Stimulated activated CD4-positive, alpha-beta T cell treated with anti-CD3 and anti-CD28 coated beads, TNF-alpha, amount 100 ng/mL, for 24 hours (primary cell): ENCODE results near the gene FBLN1.
"Not testable (repeated sequence)": the region's sequence is repeated elsewhere in the genome, so short reads cannot be mapped to it uniquely, and the experiment has no call there.

Source experiments
- DNase-seq, 3 experiments: peaks; one replicate each; pipeline ENCODE4 v3.0.0-alpha.2; 2020; ENCODE audit warnings: low read depth in 3 of 3

The FBLN1 gene

DNA sequence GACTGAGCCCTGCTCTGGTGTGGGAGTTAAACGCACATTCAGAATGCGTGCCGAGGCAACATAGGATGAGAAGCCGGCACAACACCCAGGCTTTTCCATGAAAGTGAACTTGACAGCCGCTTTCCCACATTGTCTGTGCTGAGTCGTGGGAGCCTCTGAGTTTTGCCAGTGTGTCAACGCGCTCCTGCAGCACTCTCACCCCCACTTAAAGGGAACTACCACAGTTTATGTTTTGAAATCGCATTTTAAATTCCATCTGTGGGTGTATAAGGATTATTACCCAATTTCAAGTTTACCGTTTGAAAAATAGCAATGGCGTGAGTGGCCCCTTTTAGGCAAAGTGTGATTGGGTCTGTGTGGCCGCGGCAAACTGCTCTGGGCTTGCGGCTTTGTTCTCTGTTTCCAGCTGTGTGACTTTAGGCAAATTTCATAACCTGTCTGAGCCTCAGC is 81.5 kb downstream of the FBLN1 start:
- DNase-seq: no peak

DNA sequence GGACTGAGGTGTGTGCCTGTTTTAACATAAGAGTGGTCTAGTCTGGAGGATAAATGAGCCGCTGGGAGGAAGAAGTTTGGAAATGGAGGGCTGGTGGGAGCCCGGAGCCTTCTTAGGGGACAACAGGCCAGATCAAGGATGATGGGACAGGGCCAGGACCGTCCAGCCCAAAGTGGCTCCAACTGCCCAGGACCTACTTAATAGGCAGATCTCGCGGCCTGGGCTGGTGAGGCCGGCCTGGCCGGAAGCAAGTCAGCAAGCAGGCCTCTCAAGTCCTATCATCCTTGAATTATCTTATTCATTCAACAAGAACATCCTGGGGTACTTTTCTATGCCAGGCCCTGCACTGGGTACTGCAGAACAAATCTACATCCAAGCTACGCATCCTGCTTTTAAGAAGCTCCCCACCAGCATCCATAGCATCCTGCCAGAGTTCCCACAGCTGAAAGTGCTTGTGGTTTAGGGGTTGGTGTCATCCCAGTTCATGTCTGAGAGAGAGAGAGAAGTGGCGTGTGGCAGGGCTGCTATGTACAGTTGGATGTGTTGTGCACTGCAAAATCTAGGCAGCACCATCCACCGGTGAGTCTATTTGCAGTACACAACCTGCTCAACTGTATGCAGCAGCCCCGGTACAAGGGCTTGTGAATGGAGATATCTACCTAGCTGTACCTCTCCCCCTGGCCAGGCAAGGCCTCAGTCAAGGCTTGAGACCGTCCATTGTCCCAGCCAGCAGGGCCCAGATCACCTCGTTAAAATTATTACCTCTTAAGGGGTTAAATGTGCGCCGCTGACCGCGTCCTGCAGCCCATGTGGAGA is 82.1 kb downstream of the FBLN1 start:
- DNase-seq: no peak

DNA sequence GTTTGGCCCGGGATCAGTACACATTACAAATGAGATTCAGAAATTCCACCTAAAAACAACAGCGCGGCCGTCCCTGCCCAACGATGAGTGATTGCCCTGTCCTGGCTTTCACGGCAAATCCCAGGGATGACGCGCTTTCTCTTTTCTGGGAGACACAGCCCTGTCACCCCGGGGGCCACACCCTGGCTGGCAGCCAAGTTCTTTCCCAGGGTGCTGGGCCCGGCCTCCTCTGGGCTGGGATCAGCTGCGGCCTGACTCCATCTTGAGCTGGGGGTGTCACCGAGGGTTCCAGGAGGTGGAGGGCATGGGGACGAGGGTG is 82.7 kb downstream of the FBLN1 start:
- DNase-seq: no peak

DNA sequence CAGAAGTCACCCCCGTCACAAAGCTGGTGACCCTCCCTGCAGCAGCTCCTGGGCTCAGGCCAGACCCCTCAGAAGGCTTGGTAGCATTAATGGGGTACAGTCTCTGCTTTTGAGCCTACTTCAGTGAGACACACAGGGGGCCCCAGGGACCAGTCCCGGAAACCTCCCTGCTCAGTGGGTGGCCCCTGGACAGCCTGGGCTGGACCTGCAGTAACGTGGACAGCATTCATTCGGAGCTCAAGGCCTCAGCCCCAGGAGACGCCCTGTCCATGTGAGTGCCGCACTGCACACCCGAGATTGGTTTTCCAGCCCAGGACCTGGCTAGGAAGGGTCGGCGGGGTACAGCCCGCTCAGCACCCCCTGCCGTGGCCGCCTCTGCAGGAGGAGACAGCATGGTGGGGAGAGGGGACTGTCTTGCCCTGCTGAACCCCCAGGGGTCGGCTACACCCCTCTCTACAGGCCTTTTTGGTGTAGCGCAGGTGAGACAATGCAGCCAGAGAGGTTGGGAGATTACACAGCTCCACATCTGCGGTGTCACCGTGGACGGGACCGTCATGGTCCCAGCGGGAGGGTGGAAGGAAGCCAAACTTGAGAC is 83.4 kb downstream of the FBLN1 start:
- no peak for DNase-seq

DNA sequence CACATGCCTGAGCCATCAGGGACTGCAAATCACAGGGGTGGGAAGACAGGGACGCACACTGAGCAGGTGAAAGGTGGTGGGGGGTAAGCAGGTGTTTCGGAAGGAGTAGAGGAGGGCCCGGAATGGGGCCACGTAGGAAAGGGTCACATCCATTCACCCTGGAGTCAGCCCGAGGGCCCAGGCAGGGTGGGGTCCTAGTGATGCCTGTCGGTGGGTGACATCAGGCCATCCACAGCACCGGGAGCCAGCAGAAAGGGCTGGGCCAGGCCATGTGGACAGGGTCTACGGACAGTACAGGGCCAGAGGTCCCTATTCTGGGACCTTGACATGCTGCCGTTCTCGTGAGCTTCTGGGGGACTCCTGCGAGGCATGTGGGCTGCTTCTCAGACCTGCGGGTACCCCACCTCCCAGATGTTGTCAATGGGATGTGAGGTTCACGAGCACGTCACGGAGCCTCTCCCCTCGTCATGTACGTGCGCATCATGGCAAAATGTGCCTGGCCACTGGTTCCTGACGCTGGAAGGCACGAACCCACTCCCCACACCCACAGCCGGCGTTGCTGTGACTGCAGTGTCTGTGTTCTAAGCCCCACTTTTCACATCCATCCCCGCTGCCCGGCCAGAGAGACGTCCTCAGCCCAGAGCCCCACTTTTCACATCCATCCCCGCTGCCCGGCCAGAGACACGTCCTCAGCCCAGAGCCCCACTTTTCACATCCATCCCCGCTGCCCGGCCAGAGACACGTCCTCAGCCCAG is 84.1 kb downstream of the FBLN1 start:
- no peak for DNase-seq

DNA sequence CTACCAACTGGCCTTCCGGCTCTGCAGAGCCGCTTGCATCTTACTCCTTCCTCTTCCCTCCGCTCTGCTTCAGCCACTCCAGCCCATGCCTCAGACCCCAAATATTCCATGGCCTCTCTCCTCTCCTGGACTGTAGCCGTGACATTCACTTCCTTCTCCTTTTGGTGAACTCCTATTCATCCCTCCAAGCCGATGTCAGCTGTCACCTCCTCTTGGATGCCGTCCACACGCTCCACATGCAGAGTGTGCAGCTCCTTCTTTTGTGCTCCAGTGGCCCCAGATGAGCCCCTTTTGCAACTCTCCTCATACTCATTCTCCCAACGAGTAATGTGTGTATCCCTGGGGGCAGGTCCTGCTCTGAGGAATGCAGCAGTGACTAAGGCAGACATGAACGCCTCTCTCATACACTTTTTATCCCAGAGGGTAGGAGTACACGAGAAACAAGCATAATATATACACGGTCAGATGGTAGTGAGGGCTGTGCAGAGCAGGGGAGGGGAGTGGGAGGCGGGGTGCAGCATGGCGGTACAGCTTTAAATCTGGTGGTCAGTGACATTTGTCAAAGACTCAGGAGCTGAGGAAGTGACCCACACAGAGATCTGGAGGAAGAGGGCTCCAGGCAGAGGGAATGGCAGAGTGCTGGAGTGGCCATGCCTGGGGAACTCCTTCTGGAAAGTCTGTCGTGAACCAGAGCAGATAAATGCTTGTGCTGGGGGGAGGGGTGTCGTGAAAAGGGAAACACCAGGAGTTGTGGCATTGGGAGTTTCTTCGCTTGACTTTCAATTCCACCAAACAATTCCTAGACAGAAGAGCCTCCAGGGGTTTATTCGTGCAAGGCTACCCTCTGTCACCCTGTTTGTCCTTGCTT is 85.2 kb downstream of the FBLN1 start:
- no peak for DNase-seq

DNA sequence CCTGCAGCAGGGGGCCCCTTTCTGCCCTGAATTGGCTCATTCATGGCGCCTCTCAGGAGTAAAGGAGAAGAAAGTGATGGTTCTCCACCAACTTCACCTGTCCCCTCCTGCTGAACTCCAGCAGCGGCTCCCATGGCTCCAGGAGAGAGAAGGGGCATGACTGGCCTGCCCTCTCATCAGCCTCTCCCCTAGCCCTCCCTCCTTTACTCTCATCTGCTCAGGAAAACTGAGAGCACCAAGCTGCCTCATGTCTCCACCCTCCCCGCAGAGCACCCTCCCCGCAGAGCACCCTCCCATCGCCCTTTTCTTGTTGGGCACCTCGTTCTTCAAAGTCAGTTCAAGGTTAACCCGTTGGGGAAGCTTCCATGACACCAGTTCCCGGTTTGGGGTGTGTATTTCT is 86.9 kb downstream of the FBLN1 start:
- no peak for DNase-seq

DNA sequence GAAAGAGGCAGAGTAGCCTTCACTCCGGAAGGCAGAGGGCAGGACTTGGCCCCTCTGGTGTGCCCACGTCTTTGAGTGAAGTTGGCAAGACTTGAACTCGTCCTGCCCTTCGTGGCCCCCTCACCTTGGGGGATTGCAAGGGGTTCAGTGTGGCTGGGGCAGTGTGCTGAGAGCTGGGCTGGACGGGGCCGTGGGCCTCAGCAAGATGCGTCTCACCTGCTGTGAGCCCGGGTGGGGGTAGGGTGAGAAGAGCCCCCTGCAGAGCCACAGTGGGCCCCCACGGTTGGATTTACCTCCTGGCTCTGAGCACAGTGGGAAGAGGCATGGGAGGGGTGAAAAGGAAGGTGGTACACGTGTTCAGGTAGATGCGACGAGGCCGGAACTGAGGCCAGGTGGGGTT is 87.6 kb downstream of the FBLN1 start:
- DNase-seq: no peak

DNA sequence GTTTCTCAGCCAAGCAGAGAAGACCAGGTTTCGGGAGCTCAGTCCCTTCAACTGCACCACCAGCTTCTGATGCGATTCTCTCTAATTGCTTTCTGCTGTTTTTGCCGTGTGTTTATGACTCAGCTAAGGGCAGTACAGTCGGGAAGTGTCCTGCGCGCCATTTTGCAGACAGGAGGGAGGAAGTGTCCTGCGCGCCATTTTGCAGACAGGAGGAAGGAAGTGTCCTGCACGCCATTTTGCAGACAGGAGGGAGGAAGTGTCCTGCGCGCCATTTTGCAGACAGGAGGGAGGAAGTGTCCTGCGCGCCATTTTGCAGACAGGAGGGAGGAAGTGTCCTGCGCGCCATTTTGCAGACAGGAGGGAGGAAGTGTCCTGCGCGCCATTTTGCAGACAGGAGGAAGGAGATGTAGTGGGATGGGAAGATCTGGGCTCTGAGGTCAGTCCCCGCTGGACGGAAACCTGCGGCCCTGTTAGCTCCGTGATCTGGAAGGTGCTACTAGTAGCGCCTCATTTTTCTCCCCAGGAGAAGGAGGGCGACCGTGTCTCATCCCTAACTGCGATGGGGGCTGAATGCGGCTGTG is 89.0 kb downstream of the FBLN1 start:
- not testable (repeated sequence) for DNase-seq

DNA sequence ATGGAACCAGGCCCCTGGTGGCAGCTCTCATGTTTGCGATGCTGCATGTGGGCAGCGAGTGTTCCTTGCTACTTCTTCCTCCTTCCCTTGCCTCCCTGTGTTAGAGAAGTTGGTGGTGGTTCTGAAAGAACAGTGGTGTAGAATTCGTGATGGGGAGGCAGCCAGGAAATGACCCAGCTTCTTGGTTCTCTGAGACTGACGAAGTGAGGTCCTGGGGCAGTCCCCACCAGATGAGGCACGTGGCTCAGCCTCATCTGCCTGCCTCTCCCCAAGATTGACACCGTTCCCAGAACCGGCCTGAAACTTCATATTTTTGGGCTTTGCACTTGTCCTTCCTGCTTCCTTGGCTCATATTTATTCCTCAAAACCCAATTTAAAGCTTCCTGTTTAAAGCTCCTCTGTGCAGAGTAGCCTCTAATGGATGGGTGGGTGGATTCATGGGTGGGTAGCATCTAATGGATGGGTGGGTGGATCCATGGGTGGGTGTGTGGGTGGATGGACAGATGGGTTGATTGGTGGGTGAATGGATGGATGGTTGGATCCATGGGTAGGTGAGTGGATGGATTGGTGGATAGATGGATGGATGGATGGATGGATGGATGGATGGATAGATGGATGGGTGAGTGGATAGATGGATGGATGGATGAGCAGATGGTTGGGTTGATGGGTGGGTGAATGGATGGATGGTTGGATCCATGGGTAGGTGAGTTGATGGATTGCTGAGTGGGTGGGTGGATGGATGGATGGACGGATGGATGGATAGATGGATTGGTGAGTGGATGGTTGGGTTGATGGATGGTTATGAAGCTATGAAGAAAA is 91.6 kb downstream of the FBLN1 start:
- DNase-seq: no peak

DNA sequence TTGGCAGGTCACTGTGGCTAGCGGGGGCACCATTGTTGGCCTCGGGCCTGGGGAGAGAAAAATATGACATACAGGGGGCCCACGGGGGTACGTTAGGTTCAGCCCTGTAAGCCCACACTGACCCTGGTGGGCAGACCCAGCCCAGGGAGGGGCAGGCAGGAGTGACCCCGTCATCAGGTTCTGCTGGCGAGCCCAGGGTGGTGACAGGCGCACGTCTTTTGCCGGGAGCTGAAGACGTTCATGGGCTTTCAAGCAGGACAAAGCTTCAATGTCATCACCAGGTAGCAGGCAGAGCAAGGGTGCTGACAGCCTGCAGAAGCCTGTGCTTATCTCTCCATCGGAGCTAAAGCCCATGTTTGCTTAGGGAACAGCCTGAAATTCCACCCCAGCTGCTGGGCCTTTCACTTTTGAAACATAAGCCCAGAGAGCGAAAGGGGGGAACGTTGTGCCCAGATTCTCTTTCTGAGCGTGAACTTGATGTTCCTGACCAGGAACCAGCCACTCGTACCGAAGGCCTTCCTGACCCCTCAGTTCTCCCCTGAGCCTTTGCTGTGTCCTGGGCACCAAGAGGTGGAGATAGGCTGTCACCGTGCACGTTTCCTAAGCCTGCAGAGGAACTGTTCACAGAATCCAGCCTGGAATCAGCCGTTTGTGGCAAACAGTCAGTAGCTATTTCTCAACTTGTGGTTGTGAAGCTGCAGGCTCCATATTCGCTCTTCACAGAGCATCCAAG is 94.9 kb downstream of the FBLN1 start:
- no peak for DNase-seq

DNA sequence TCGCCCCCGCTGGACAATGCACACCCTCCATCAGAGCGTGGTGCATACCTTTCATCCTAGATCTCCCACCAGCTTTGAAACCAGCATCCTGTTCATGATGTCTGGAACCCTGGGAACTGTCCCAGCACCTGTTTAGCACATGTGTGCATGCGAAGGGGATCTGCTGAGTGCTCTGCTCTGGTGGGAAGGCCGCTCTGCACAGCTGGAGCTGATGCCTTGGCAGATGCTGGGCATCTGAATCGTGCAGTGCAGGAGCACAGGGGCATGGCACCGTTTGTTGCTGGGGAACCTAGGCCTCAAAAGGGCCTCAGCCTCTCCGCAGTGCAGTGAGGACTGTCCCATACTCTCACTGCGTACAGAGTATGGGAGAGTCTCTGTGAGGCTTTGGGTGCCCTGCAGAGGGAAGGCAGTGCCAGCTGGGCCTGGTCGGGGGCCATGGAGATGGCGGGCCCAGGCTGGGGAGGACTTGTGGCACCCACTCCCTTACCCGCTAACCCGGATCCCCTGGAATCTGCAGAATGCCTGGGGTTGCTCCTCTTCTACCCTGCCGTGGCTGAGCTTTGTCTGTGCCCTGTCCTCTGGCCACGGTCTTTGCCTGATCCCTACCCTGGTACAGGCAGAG is 96.0 kb downstream of the FBLN1 start:
- no peak for DNase-seq

DNA sequence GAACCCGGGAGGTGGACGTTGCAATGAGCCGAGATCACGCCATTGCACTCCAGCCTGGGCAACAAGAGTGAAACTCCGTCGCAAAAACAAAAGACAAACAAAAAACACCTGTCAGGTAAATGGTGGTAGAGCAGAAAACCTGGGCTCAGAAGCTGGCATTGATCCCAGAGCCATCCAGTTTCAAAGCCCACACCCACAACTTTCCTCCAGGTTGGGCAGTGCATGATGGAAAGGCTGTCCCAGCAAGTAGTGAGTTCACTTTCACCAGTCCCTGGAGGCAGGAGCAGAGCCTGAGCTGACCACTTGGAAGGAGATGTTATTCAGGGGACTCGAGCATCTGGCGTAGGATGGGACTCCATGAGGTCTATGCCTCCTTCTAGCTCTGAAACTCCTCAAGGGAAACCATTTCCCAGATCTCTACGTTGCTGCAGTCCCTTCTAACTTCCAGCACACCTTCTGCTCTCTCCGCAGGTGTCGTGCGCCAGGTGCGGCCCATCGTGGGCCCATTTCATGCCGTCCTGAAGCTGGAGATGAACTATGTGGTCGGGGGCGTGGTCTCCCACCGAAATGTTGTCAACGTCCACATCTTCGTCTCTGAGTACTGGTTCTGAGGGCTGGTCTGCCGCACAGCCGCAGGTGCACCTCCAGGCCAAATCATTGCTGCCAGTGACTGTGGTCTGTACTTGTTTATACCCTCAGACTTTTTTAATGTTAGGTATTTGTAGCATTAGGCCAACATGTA is 97.3 kb downstream of the FBLN1 start:
- no peak for DNase-seq

DNA sequence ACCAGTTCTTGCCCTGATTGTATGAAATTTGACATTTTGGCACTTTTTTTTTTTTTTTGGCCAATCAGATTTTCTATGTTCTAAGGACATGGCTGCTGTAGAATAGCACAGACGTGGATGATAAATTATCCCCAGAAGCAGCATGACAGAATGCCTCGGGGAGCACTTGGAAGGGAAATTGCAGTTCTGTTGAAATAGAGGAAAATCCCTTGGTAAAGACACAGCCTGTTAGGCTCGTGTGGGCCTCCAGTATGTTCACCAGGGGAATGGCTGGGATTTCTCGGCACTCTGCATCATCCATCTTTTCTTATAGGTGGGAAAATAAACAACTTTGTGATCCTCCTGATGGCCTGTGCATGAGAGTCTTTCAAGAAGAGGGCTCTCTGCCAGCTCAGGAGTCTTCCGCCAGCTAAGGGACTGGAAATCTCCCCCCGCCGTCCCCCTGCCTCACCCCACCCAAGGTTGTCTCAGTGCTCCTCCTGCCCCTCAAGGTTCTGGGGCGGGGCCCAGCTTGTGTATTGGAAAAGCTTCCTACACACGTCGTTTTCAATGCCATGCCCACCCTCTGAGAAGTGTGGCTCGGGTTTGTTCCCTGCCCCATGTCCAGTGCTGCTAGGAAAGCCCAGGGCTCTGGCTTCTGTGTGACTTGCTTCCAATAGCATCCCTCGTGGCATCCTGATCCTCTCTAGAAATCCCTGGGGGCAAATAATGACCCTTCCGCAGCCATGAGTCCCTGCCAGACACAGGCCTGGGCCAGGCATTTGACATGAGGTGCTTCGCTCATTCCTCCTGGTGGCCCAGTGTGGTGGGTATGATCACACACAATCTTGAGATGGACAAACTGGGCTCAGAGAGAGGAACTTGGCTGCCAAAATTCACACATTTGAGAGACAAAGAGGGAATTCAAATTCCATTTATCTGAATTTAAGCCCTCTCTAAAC is 98.4 kb downstream of the FBLN1 start:
- no peak for DNase-seq

DNA sequence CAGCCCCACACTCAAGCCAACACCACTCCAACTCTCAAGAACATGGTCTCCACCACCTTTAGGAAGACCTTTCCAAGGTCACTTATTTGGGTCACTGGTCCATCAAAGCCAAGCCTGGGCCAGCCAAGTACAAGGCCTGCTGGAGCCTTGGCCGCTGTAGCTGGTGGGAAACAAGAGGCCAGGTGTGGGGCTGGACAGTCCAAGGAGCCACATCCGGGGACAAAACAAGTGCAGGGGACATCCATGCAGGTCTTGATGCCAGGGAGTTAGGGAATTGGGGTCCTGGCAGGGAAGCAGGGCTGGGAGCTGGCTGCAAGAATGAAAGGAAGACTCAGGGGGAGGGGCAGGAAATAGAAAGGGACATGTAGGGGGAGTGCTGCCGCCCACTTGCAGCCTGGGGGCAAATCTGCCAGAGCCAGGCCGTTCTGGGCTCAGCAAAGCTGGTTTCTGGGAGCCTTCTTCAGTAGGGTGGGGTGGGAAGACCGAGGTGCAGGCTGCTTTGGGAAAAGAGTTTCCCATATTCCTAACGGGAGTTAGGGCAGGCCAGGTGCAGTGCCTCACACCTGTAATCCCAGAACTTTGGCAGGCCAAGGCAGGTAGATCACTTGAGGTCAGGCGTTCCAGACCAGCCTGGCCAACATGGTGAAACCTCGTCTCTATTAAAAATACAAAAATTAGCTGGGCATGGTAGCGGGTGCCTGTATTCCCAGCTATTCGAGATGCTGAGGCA is 99.5 kb downstream of the FBLN1 start:
- no peak for DNase-seq

DNA sequence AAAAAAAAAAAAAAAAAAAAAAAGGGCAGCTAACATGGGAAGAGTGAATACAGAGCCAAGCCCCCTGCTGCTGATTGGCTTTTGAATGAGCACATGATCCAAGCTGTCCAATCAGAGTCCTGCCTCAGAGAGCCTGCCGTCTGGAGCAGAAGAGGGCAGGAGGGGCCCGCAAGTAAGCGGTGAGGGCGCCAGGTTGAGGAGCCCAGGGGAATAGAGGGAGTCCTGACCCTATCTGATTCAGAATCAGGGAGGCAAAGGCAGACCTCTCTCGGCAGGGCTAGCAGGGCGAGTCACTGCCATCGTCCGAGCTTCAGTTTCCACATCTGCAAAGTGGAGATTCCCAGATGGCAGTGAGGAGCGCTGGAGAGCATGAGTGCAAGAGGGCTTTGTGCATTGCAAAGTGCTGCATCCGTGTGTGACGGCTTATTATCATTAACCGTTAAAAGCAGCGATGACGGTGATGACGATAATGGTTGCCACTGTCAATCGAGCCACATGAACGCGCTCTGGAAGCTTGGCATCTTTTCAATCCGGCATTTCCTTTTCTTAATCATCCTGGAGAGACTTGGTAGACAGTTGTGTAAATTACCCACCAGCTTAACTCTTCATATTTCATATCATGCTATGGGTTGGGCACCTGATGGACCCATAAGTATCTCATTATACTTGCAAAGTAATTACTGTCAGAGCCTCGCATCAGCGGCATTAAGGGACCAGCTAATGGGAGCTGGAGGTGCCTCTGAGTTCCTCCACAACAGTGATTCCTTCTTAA is 100.3 kb downstream of the FBLN1 start:
- DNase-seq: no peak
